Astrocyte (in vitro differentiated cells and primary cell): ENCODE measurements around the gene POLR3F.

Source experiments
- EZH2 ChIP-seq: IDR thresholded peaks from 2 replicates; pipeline ENCODE4 v1.6.1; 2012; ENCODE audit warnings: mild to moderate bottlenecking, low read length, inconsistent platforms; ENCODE audit not compliant: insufficient read depth
- TF ChIP-seq, protein P1 (sequence below): IDR thresholded peaks from 2 replicates; pipeline ENCODE4 v1.5.1; 2011; ENCODE audit warnings: low read depth, mild to moderate bottlenecking, inconsistent platforms, low read length, moderate library complexity; ENCODE audit not compliant: insufficient read depth

DNA sequence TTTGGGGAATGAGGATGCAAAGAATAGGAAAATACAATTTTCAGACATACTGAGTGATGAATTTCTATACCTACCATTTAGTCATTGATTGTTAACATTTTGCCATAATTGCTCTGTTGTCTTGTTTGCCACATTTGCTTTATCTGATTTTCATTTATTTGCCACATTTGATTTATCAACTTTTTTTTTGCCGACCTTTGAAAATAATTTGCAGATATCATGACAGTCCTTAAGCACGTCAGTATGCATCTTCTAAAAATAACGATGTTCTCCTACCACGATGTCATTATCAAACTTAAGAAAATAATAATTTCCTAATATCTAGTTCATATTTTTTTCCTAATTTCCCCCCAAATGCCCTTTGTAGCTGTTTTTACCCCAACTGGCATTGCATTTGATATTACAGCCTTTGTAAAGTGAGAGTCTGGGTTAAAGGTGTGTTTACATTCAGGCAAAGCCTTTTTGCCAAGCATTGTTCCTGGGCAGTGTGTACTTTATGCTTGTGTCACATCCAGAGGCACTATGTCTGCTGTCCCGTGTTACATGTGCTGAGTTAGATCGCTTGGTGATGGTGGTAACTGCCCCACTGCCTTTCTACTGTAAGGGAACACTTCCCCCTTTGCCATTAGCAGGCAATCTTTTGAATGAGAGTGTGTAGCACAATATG is 66.9 kb downstream of the POLR3F start:
- TF ChIP-seq, protein P1, sequence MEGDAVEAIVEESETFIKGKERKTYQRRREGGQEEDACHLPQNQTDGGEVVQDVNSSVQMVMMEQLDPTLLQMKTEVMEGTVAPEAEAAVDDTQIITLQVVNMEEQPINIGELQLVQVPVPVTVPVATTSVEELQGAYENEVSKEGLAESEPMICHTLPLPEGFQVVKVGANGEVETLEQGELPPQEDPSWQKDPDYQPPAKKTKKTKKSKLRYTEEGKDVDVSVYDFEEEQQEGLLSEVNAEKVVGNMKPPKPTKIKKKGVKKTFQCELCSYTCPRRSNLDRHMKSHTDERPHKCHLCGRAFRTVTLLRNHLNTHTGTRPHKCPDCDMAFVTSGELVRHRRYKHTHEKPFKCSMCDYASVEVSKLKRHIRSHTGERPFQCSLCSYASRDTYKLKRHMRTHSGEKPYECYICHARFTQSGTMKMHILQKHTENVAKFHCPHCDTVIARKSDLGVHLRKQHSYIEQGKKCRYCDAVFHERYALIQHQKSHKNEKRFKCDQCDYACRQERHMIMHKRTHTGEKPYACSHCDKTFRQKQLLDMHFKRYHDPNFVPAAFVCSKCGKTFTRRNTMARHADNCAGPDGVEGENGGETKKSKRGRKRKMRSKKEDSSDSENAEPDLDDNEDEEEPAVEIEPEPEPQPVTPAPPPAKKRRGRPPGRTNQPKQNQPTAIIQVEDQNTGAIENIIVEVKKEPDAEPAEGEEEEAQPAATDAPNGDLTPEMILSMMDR: no peak
- TF ChIP-seq EZH2: no peak
